AG10803 (cell line): ENCODE data around the gene ESRP2.

ENCODE experiments used
- DNase-seq: peaks from one replicate; pipeline ENCODE4 v3.0.0; 2010; ENCODE audit warnings: low read depth
- H3K4me3 ChIP-seq: 2 replicates; pipeline ENCODE4 v1.5.1; 2011; ENCODE audit warnings: mild to moderate bottlenecking, low read length, control low read depth
- CTCF ChIP-seq: conservative IDR thresholded peaks from 2 replicates; pipeline ENCODE4 v1.5.1; 2011; ENCODE audit warnings: mild to moderate bottlenecking, low read length, control low read depth, inconsistent platforms

The ESRP2 gene

GRCh38 chr16:68263559-68264127 lies 27.7 kb upstream of the ESRP2 start:
- no peak for DNase-seq
- H3K4me3 ChIP-seq, result peak overlapping the region; percentile 67
- no peak; the same call in 1 of the 2 replicates for TF ChIP-seq CTCF

GRCh38 chr16:68259007-68259825 lies 23.3 kb upstream of the ESRP2 start:
- H3K4me3 ChIP-seq, result no peak overlapping the region
- no peak for DNase-seq
- no peak for TF ChIP-seq CTCF

GRCh38 chr16:68257906-68258800 lies 22.2 kb upstream of the ESRP2 start:
- no peak overlapping the region for H3K4me3 ChIP-seq
- TF ChIP-seq CTCF, result no peak
- DNase-seq, result peak; percentile 86

- DNase-seq, result peak; percentile 17
- H3K4me3 ChIP-seq, result no peak overlapping the region
- TF ChIP-seq CTCF, result no peak
Observed at GRCh38 chr16:68257251-68257905, 21.5 kb upstream of the ESRP2 start.

GRCh38 chr16:68255712-68256111 lies 19.8 kb upstream of the ESRP2 start:
- no peak for TF ChIP-seq CTCF
- H3K4me3 ChIP-seq, result no peak overlapping the region
- no peak for DNase-seq

- no peak for TF ChIP-seq CTCF
- H3K4me3 ChIP-seq, result no peak overlapping the region
- DNase-seq, result no peak
Observed at GRCh38 chr16:68253721-68254120, 17.8 kb upstream of the ESRP2 start.
